ENCODE data around the gene ACP2.

DNA sequence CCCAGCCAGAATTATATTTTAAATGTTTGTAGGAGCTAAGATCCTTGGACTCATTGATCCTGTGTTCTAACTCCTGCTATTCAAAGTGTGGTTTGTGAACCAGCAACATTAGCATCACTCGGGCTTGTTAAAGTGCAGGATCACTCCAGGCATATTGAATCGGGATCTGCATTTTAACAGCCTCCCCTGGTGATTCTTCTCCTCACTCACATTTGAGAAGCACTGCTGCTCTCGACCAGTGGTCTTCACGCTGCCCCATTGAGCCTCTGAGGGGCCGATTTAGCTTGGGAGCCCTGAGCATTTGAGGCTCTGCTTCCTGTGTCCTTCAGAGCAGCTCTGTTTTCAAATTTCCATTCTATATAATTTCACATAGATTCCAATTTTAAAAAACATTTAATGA is 32.2 kb upstream of the ACP2 start:
- TF ChIP-seq POLR2AphosphoS5 (IDR thresholded peaks at IDR 0.05) (no peak), CTCF (IDR thresholded peaks at IDR 0.05) (no peak), POLR2A (IDR thresholded peaks at IDR 0.05) (no peak)
